GM12892 (cell line): ENCODE results near the gene WDR81.
"Not testable (repeated sequence)": the region's sequence is repeated elsewhere in the genome, so short reads cannot be mapped to it uniquely, and the experiment has no call there.

Experiments used
- DNase-seq: peaks from one replicate; pipeline ENCODE4 v3.0.0; 2011; ENCODE audit not compliant: insufficient read length
- FAIRE-seq: peaks from 2 replicates; lab custom pipeline; 2011; peaks lifted over from hg19 to GRCh38; lab: Jason Lieb, UNC
- POLR2A ChIP-seq: IDR thresholded peaks from 2 replicates; pipeline ENCODE4 v1.6.1; 2011; ENCODE audit warnings: low read depth, low read length, control low read depth
- POLR2AphosphoS5 ChIP-seq: IDR thresholded peaks from 2 replicates; pipeline ENCODE4 v1.6.1; 2011; ENCODE audit warnings: low read depth, low read length, control low read depth
- TAF1 ChIP-seq: IDR thresholded peaks from 2 replicates; pipeline ENCODE4 v1.6.1; 2011; ENCODE audit warnings: low read depth, mild to moderate bottlenecking, control low read depth, low read length, borderline replicate concordance

Gene WDR81

GRCh38 chr17:1735418-1735817, 10.9 kb downstream of the WDR81 start:
- FAIRE-seq = no peak
- DNase-seq = no peak
- no peak for TF ChIP-seq POLR2A
- TF ChIP-seq TAF1 = no peak
- TF ChIP-seq POLR2AphosphoS5 = no peak

- TF ChIP-seq TAF1 = no peak
- no peak for TF ChIP-seq POLR2A
- no peak for TF ChIP-seq POLR2AphosphoS5
- FAIRE-seq (peak; percentile 73), DNase-seq (no peak)
These were observed 11.4 kb downstream of the WDR81 start for GRCh38 chr17:1735834-1736347.

DNA sequence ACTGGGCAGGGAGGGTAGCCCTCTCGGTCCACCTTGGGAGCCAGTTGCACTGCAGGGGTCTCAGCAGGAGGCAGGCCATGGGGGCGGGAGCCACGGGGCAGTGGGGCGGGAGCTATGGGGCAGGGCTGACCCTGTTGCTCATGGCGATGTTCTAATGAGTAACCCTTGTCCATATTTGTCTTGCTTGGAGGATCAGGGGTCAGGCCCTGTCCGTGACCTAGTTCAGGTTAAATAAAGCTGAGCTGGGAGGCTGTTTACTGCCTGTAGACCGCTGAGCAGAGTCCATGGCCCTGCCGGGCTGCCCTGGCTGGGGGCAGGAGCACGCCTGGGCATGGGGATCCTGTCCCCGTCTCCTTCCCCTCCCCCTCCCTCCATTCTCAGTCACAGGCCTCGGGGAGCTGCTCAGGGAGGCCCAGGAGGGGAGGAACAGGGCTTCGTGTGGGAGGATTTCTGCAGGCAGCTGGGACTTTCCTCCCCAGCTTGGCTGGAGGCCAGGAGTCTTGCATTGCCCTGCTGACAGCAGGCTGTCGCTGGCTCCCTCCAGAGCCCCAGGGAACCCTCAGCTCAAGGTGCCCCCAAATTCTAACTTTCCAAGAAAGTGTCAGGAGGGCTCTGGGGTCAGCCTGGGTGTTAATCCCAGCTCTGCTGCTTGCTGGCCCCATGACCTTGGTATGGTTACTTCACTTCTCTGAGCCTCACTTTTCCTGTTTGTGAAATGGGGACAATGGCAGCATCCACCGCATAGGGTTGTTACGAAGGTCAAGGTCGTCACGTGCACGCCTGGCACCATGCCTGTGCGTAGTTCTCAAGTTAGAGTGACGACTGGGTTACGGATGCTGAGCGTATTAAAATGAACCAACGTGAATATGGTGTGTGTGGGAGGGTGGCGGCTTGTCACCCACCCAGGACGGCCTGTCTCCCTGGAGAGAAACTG, 12.1 kb downstream of the WDR81 start:
- TF ChIP-seq POLR2AphosphoS5 (peak; percentile 33; the same call in 1 of the 2 replicates), POLR2A (no peak)
- FAIRE-seq = peak; percentile 94
- DNase-seq = peak; percentile 93

- DNase-seq (no peak), FAIRE-seq (no peak)
- TF ChIP-seq TAF1 (no peak), POLR2AphosphoS5 (no peak), POLR2A (no peak)
These were observed 13.2 kb downstream of the WDR81 start for GRCh38 chr17:1737531-1738291.

GRCh38 chr17:1741899-1742298, 17.4 kb downstream of the WDR81 start:
- DNase-seq, FAIRE-seq: not testable (repeated sequence)

DNA sequence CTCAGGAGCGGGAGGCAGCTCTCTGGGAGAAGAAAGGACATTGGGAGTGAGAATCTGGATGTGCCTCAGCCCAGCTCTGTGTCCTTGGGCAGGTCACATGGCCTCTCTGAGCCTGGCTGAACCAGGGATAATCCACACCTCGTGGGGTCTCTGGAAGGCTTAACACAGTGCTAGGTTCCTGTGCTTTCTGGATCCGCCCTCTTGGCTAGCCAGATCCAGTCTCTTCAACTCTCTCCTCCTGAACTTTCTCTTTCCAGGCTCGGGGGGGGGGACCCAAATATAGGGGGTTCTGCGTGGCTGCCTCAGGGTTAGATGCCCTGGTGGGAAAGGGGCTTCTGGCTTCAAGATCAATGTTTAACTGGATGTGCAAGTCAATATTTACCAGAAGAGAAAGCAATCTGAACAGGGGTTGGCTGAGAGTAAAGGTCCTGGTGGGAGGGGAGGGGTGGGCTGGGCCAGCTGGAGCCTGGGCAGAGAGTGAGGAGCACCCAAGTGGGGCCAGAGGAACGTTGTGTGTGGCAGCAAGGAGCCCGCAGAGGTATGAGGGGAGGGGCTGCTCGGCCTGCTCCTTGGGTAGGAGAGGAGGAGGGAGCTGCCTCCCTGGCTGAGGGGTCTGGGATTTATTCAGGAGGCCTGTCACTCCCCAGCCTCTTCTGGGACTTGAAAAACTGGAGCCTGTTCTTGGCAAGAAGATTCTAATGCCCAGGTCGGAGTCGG, 18.0 kb downstream of the WDR81 start, which contains the start of gene SERPINF2:
SERPINF2 (plus strand) TSS at position 501 of the 717 bp plus-strand sequence. CDS start 2,125 bp downstream, outside the sequence.
- FAIRE-seq = no peak
- TF ChIP-seq POLR2AphosphoS5 (no peak), POLR2A (no peak), TAF1 (no peak)
- DNase-seq = no peak

DNA sequence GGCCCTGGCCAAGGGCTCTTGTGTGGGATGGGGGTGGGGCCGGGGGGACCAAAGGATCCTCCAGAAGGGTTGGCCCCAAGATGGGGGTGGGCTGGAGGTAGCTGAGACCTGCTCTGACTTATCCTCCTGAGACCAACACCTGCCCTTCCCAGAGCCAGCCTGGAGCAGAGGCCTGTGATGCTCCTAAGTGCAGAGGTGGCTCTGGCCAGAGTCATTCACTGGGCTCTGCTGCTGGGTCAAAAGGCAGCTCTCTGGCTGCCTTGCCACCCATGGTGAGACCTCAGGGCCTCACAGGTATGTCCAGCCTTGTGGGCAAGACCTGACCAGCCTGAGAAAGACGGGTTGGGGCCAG, 18.6 kb downstream of the WDR81 start:
- DNase-seq = no peak
- TF ChIP-seq POLR2A = no peak
- no peak for TF ChIP-seq POLR2AphosphoS5
- TF ChIP-seq TAF1 = no peak
- FAIRE-seq = no peak

- FAIRE-seq (no peak), DNase-seq (no peak)
These were observed 20.3 kb downstream of the WDR81 start for GRCh38 chr17:1744551-1745512.

GRCh38 chr17:1745513-1746020, 21.1 kb downstream of the WDR81 start:
- TF ChIP-seq TAF1 (no peak), POLR2A (no peak), POLR2AphosphoS5 (no peak)
- FAIRE-seq (no peak), DNase-seq (no peak)

More at GRCh38 chr17:1744551-1745512, 20.3 kb downstream of the WDR81 start:
- TF ChIP-seq POLR2A (no peak), TAF1 (no peak), POLR2AphosphoS5 (no peak)

DNA sequence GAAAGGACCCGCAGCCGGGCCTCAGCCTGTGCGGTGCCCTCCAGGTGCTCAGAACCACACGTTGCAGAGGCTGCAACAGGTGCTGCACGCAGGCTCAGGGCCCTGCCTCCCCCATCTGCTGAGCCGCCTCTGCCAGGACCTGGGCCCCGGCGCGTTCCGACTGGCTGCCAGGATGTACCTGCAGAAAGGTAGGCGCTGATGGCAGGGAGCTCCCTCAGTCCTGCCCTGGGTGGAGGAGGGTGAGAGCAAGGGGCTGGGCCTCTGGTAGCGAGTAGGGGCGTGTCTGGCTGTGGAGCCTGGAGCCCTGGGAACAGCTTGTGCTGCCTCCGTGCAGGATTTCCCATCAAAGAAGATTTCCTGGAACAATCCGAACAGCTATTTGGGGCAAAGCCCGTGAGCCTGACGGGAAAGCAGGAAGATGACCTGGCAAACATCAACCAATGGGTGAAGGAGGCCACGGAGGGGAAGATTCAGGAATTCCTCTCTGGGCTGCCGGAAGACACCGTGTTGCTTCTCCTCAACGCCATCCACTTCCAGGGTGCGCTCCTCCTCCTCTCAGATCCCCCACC, 22.6 kb downstream of the WDR81 start:
- FAIRE-seq (no peak), DNase-seq (no peak)

GRCh38 chr17:1750628-1751027, 26.1 kb downstream of the WDR81 start:
- no peak for DNase-seq
- no peak for FAIRE-seq
- TF ChIP-seq POLR2A = no peak
- no peak for TF ChIP-seq TAF1
- TF ChIP-seq POLR2AphosphoS5 = no peak

More for the DNA sequence above, 22.6 kb downstream of the WDR81 start:
- no peak for TF ChIP-seq TAF1
- TF ChIP-seq POLR2A = no peak
- no peak for TF ChIP-seq POLR2AphosphoS5
